SIG-M5 treated with dmso at 0.1 percent for 504 hours (cell line): Measurements from ENCODE around the gene ACO2.
"Not testable (repeated sequence)": the region's sequence is repeated elsewhere in the genome, so short reads cannot be mapped to it uniquely, and the experiment has no call there.

ENCODE experiments used
- DNase-seq: peaks from one replicate; lab custom pipeline; 2025; ENCODE audit not compliant: unreplicated experiment; lab: John Stamatoyannopoulos, UW

Gene ACO2

GRCh38 chr22:41468381-41469217 lies at the start of gene ACO2, which contains the start of gene PHF5A:
ACO2 (plus strand) TSS chr22:41469117; CDS start chr22:41469147, 30 bp downstream.
PHF5A (minus strand) TSS chr22:41468692; CDS start chr22:41468653, 39 bp downstream.
- DNase-seq = peak; percentile 98

DNA sequence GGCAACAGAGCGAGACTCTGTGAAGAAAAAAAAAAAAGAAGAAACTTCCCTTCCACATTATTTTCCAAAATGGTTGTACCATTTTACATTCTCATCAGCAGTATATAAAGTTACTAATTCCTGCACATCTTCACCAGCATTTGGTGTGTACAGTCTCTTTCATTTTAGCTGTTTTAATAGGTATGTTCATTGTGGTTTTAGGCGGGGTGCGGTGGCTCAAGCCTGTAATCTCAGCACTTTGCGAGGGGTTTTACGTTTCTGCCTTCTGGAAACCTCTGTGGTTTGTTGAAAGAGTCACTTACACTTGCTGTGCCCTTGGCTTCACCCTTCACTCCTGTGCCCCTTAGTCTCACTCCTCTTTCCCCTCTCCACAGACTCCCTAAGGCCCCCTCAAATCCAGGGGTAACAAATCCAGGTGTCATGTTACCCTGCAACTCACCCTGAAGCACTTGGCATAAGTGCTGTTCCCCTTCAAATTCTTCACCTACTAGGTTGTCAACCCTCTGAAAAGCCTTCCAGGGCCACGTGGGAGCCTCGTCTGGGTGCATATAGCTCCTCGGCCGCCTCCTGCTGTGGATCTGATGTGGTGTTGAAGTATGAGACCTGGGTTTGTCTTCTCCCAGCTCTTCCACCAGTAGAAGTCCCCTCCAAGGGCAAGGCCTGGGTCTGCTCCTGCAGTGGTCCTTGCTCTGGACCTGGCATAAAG lies 43.1 kb upstream of the ACO2 start:
- DNase-seq = no peak

- no peak for DNase-seq
Observed at GRCh38 chr22:41429232-41429950, 39.5 kb upstream of the ACO2 start.

DNA sequence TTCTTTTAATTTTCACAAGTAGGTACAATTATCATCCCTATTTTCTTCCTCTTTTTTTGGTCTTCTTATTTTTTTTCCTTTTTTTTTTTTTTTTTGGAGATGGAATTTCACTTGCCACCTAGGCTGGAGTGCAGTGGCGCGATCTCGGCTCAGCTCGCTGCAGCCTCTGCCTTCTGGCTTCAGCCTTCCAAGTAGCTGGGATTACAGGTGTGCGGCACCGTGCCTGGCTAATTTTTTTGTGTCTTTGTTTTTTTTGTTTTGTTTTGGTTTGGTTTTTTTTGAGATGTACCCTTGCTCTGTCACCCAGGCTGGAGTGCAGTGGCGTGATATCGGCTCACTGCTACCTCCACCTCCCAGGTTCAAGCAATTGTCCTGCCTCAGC lies 39.0 kb upstream of the ACO2 start:
- DNase-seq = no peak

GRCh38 chr22:41431656-41432055 lies 37.3 kb upstream of the ACO2 start:
- DNase-seq = no peak

DNA sequence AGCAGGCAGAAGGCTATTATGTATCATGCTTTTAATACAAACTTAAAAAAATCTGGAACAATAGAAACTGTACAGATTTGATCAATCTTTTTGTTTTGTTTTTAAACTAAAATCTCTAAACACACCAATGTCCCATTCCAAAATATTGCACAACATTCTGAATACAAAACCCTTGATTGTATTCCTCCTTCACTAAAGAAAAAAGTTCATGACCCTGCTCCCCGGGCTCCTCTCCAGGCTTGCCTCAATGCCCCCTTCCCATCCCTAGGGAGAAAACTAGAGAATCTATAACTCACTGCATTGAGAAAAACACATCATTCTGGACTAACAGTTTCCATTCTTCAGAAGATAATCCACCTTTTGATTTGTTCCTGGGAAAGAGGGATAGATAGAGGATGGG lies 35.4 kb upstream of the ACO2 start:
- not testable (repeated sequence) for DNase-seq

DNA sequence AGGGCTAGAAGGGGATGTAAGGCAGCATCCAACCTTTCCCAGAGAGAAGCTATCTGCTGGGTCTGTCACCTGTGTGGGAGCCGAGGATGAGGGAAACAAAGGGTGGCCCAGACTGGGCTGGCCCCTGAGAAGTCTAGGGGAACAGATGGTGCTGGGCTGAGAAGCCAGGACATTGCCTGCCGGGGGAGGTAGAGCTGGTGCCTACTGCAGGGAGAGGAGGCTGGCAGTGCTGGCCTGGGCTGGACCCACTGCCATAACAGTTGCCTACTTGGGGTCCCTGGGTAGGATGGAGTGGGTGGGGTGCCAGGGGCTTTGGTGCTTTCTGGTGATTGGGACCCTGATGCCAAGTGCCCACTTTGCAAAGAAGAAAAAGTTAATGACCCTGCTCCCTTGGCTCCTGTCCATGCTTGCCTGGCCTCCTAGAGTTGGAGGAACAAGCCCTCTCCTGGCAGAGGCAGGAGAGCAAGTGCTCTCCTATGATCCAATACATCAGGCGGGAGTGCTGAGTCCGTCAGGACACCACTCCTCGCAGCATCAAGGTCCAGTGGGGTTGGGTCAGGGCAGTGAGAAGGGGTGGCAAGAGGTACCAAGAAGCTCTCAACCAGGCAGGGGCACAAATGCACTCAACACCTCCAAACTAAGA lies 34.4 kb upstream of the ACO2 start:
- DNase-seq = not testable (repeated sequence)

DNA sequence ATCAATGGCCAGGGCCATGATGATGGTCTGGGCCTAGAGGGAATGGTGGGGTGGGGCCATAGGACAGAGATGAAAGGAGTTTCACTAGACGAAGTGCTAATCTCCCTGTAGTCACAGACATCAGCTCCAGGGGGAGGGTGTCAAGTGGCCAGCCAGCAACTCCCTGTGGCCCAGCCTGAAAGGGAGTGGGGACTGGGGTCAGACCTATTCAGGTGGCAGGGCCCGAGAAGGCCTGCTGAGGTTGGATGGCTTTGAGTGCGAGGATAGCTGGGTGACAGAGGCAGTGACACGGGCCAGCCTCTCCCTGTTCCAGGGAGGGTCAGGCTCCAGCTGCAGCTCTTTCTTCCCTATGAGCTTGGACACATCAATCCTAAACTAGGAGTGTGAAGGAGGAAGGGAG lies 33.4 kb upstream of the ACO2 start:
- DNase-seq = no peak

GRCh38 chr22:41436322-41437113 lies 32.4 kb upstream of the ACO2 start:
- DNase-seq = no peak

- DNase-seq = no peak
Observed at GRCh38 chr22:41437198-41437597, 31.7 kb upstream of the ACO2 start.

GRCh38 chr22:41440511-41440910 lies 28.4 kb upstream of the ACO2 start:
- not testable (repeated sequence) for DNase-seq

GRCh38 chr22:41442240-41442792 lies 26.6 kb upstream of the ACO2 start:
- no peak for DNase-seq

DNA sequence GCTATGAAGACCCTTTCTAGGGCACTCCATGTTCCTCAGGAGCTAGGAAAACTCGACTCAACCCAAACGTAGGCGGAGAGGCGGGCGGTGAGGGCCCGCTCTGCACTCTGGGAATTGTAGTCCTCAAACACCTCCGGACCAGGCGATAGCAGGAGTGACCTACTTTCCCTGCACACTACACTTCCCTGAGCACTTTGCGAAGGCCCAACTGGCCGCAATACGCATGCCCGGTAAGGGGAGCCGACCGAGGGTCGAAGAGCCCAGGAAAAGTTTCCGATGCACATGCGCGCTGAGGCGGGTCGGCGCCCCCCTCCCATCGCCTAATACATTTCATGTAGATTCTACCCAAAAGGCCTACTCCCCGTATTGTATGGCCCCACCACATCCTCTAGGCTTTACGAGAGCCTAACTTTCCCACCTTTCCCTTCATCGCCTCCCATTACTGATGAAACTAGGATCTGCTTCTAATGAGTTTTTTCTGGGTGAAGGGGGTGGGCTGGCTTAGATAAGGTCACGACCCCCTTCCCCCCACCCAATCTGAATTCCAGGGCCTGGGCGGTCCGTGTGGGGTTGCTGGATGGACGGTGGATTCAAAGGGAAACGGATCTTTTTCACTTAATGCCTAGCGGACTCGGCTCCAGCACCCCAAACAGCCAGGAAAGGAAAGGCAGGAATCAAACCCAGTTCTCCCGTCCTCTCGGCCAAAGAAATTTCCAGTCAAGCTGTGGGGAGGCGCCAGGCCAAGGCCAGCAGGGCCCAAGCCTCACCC lies 24.4 kb upstream of the ACO2 start:
- peak; percentile 94 for DNase-seq

DNA sequence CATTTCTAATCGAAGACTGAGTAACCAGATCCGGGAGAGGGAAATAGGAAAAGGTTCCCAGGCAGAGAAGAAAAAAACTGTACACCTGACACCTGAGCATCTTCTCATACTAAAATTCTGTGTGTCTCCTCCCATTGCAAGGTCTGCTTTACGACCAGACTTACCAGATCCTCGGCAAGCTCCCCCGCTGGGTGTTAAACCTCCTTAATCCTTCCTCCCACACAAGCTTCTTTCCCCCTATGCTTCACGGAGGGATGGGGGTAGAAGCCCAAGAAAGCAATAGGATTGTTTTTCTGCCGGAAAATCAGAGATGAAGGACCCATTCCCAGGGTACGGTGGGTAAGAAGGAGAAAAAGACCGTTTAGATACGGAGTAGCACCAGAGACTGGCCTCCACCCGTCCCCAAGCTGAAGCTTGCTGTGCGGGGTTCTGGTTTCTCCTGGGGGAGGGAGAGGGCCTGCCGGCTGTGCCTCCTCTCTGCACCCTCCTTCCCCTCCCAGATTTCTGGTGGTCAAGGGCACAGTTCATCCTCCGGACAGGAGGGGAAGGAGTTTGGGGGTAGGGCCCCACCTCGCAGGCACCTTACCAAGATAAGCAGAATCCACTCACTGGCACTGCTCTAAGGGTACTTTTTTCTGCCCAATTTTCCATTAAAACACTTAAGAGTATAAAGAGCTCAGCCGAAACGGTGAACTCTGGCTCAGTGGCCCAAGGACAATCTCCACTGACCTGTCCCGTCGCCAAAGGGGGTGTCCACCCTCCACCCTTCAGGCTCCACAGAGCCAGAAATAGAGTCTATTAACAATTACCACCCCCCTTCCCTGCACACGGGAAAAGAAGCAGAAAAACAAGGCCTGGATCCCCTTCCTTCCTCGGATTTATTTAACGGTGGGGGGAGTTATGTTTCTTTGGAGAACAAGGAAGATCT lies 23.5 kb upstream of the ACO2 start:
- peak; percentile 24 for DNase-seq

DNA sequence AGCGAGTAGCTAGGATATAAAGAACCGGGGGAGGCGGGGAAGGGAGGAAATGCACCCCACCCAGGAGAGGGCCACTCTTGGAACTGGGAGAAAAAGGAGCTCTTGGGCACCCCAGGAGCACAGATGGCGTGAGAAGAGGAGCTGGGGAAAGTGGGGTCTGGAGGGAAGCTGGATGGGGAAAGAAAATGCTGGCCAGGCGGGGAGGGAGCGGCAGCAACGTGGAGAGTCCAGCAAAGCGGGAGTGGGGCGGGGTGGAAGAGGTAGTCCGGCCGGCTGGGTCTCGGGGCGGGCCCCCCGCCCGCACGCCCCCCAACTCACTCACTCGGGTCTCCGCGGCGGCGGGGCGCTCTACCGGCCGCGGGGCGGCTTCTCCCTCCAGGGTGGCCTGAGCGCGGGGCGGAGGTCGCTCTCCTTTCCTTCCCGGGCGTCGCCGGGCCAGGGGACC lies 22.8 kb upstream of the ACO2 start:
- DNase-seq = peak; percentile 23

- peak; percentile 90 for DNase-seq
Observed at GRCh38 chr22:41446639-41447434, 22.1 kb upstream of the ACO2 start, which contains the start of gene TOB2. TOB2 (minus strand) TSS chr22:41446801; CDS start chr22:41437345, 9,456 bp downstream.
